Activated CD4-positive, alpha-beta T cell treated with anti-CD3 and anti-CD28 coated beads, Interleukin-2, Interleukin-4, amounts not matched to agents 100 ng/mL and 50 ng/mL, durations not matched to agents 16 hours and 8 hours (primary cell): ENCODE data around the gene MGAT5.

Experiments used
- DNase-seq: peaks from one replicate; pipeline ENCODE4 v3.0.0-alpha.2; 2020; ENCODE audit warnings: low spot score

MGAT5 gene

GRCh38 chr2:134306521-134306920, 52.6 kb downstream of the MGAT5 start:
- DNase-seq, result no peak

- no peak for DNase-seq
Observed at GRCh38 chr2:134307334-134307733, 53.5 kb downstream of the MGAT5 start.

GRCh38 chr2:134308474-134309385, 54.9 kb downstream of the MGAT5 start:
- no peak for DNase-seq

- DNase-seq, result no peak
Observed at GRCh38 chr2:134310107-134311079, 56.5 kb downstream of the MGAT5 start.

- no peak for DNase-seq
Observed at GRCh38 chr2:134312482-134312881, 58.6 kb downstream of the MGAT5 start.

GRCh38 chr2:134314202-134314601, 60.3 kb downstream of the MGAT5 start:
- DNase-seq, result no peak

GRCh38 chr2:134314681-134315368, 61.0 kb downstream of the MGAT5 start:
- no peak for DNase-seq

- DNase-seq, result no peak
Observed at GRCh38 chr2:134315471-134315870, 61.6 kb downstream of the MGAT5 start.

- no peak for DNase-seq
Observed at GRCh38 chr2:134319596-134320254, 65.9 kb downstream of the MGAT5 start.

- DNase-seq, result peak; percentile 44
Observed at GRCh38 chr2:134320930-134321329, 67.1 kb downstream of the MGAT5 start.

- no peak for DNase-seq
Observed at GRCh38 chr2:134323777-134324176, 69.9 kb downstream of the MGAT5 start.

- DNase-seq, result no peak
Observed at GRCh38 chr2:134324430-134324829, 70.6 kb downstream of the MGAT5 start.

GRCh38 chr2:134324947-134325346, 71.1 kb downstream of the MGAT5 start:
- no peak for DNase-seq

- DNase-seq, result no peak
Observed at GRCh38 chr2:134325696-134326095, 71.8 kb downstream of the MGAT5 start.

GRCh38 chr2:134327367-134327766, 73.5 kb downstream of the MGAT5 start:
- no peak for DNase-seq

- DNase-seq, result no peak
Observed at GRCh38 chr2:134331081-134331480, 77.2 kb downstream of the MGAT5 start.

GRCh38 chr2:134333646-134334189, 79.8 kb downstream of the MGAT5 start:
- DNase-seq, result no peak

- no peak for DNase-seq
Observed at GRCh38 chr2:134334542-134335353, 80.9 kb downstream of the MGAT5 start.

GRCh38 chr2:134335601-134336000, 81.7 kb downstream of the MGAT5 start:
- DNase-seq, result no peak

- DNase-seq, result no peak
Observed at GRCh38 chr2:134336352-134336751, 82.5 kb downstream of the MGAT5 start.
